ENCODE measurements around the gene KRTAP2-3.

GRCh38 chr17:41020336-41020735 is 39.6 kb downstream of the KRTAP2-3 start:
- no peak for TF ChIP-seq POLR2A (IDR thresholded peaks at IDR 0.05; ENCODE audit: low read length)
- no peak for TF ChIP-seq GATA1 (IDR thresholded peaks at IDR 0.05; ENCODE audit: low read depth, low read length)
